ENCODE data around the gene TMX4.

Gene TMX4

DNA sequence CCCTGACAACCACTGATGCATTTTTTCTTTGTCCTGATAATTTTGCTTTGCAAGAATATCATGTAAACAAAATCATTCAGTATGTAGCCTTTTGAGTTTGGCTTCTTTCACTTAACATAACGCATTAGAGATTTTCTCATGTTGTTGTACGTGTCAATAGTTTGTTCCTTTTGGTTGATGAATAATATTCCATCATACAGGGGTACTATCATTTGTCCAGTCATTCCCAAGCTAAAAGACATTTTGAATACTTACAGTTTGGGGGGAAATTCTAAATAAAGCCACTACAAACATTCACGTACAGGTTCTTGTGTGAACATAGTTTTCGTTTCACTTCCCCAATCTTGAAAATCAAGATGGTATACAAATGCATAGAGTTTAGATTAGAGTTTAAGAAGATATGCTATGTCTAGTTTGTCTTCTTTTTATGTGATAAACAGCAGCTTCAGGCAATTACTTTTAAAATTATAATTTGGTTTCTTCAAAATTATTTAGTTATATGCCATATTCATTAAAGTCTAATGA, 84.5 kb downstream of the TMX4 start:
- TF ChIP-seq, protein P1, sequence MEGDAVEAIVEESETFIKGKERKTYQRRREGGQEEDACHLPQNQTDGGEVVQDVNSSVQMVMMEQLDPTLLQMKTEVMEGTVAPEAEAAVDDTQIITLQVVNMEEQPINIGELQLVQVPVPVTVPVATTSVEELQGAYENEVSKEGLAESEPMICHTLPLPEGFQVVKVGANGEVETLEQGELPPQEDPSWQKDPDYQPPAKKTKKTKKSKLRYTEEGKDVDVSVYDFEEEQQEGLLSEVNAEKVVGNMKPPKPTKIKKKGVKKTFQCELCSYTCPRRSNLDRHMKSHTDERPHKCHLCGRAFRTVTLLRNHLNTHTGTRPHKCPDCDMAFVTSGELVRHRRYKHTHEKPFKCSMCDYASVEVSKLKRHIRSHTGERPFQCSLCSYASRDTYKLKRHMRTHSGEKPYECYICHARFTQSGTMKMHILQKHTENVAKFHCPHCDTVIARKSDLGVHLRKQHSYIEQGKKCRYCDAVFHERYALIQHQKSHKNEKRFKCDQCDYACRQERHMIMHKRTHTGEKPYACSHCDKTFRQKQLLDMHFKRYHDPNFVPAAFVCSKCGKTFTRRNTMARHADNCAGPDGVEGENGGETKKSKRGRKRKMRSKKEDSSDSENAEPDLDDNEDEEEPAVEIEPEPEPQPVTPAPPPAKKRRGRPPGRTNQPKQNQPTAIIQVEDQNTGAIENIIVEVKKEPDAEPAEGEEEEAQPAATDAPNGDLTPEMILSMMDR (IDR thresholded peaks at IDR 0.05; ENCODE audit: low read depth, low read length, poor library complexity, severe bottlenecking): no peak
- no peak for TF ChIP-seq EZH2phosphoT487 (IDR thresholded peaks at IDR 0.05; ENCODE audit: borderline replicate concordance, low read length)
- Histone ChIP-seq H3K27ac (ENCODE audit: low read depth, low read length) (no peak overlapping the region; the same call in 1 of the 2 replicates), H3K4me2 (ENCODE audit: low read length) (peak overlapping the region; percentile 36), H3K27me3 (ENCODE audit: control insufficient read depth, low read length) (0 out of 2 replicates have a peak, but pooled peaks cover 4% of the 10 kb centered on the region), H3F3A (ENCODE audit: control insufficient read depth, insufficient read depth) (no peaks in the 10 kb centered on the region), H4K20me1 (ENCODE audit: control insufficient read depth, insufficient read depth, low read depth, low read length) (no peaks in the 10 kb centered on the region), H3K9me3 (ENCODE audit: control insufficient read depth, insufficient read depth, low read length) (no peaks in the 10 kb centered on the region), H3K79me2 (ENCODE audit: control insufficient read depth, low read length) (no peaks in the 10 kb centered on the region), H3K4me3 (ENCODE audit: low read length) (peak overlapping the region; percentile 16), H3K4me1 (ENCODE audit: control insufficient read depth, low read length) (peaks cover 26% of the 10 kb centered on the region), H3K9me2 (replicated peaks; ENCODE audit: control insufficient read depth, low read length) (no peaks in the 10 kb centered on the region), H3K36me3 (ENCODE audit: control insufficient read depth, low read length) (no peaks in the 10 kb centered on the region)

DNA sequence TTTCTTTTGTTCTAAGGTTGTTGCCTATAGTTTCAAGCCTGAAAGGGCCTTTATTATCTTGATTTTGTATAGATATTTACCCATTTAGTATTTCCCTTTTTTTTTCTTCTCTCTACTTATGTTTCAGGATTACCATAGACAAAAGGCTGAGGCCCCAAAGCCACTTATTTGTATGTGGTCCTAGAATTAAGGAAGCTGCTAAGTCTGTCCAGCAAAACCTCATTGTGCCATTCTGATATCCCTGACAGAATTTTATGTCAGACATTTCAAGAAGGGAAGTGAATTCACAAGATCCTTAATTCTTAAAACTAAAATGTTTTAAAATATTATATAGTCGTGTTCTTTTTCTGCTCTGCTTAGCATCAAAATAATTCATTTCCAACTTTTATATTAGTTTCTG, 86.2 kb downstream of the TMX4 start:
- Histone ChIP-seq H3K4me1 (ENCODE audit: control insufficient read depth, low read length) (peaks cover 29% of the 10 kb centered on the region), H3F3A (ENCODE audit: control insufficient read depth, insufficient read depth) (no peaks in the 10 kb centered on the region), H3K9me2 (replicated peaks; ENCODE audit: control insufficient read depth, low read length) (no peaks in the 10 kb centered on the region), H3K4me3 (ENCODE audit: low read length) (no peak overlapping the region), H3K27ac (ENCODE audit: low read depth, low read length) (no peak overlapping the region), H3K79me2 (ENCODE audit: control insufficient read depth, low read length) (no peaks in the 10 kb centered on the region), H3K4me2 (ENCODE audit: low read length) (no peak overlapping the region), H3K36me3 (ENCODE audit: control insufficient read depth, low read length) (no peaks in the 10 kb centered on the region), H3K9me3 (ENCODE audit: control insufficient read depth, insufficient read depth, low read length) (no peaks in the 10 kb centered on the region), H3K27me3 (ENCODE audit: control insufficient read depth, low read length) (0 out of 2 replicates have a peak, but pooled peaks cover 4% of the 10 kb centered on the region), H4K20me1 (ENCODE audit: control insufficient read depth, insufficient read depth, low read depth, low read length) (no peaks in the 10 kb centered on the region)
- TF ChIP-seq, protein P1 (IDR thresholded peaks at IDR 0.05; ENCODE audit: low read depth, low read length, poor library complexity, severe bottlenecking): no peak
- TF ChIP-seq EZH2phosphoT487 (IDR thresholded peaks at IDR 0.05; ENCODE audit: borderline replicate concordance, low read length): no peak

DNA sequence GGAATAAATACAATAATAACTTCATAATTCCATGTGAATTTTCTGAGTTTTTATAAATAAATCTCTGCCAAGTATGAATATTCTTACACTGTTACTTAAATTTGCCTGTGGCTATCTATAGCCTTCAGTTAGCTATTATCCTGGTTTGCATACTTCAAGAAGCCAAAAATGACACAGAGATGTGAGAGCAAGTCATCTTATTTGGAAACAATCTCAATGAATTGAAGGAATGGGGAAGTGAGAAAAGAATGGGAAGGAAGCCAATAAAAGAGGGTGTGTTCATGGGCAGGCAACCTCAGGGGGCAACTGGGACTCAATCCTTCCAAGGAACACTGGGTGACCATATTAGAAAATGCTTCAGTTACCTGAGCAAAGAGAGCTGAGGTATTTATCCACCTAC, 89.2 kb downstream of the TMX4 start:
- H3F3A ChIP-seq (ENCODE audit: control insufficient read depth, insufficient read depth): no peaks in the 10 kb centered on the region
- no peaks in the 10 kb centered on the region for H4K20me1 ChIP-seq (ENCODE audit: control insufficient read depth, insufficient read depth, low read depth, low read length)
- no peaks in the 10 kb centered on the region for H3K9me2 ChIP-seq (replicated peaks; ENCODE audit: control insufficient read depth, low read length)
- no peak for TF ChIP-seq EZH2phosphoT487 (IDR thresholded peaks at IDR 0.05; ENCODE audit: borderline replicate concordance, low read length)
- TF ChIP-seq, protein P1 (IDR thresholded peaks at IDR 0.05; ENCODE audit: low read depth, low read length, poor library complexity, severe bottlenecking): no peak
- H3K9me3 ChIP-seq (ENCODE audit: control insufficient read depth, insufficient read depth, low read length): no peaks in the 10 kb centered on the region
- H3K27me3 ChIP-seq (ENCODE audit: control insufficient read depth, low read length): 0 out of 2 replicates have a peak, but pooled peaks cover 2% of the 10 kb centered on the region
- peaks cover 17% of the 10 kb centered on the region for H3K4me1 ChIP-seq (ENCODE audit: control insufficient read depth, low read length)
- no peaks in the 10 kb centered on the region for H3K36me3 ChIP-seq (ENCODE audit: control insufficient read depth, low read length)
- H3K4me3 ChIP-seq (ENCODE audit: low read length): no peak overlapping the region
- H3K27ac ChIP-seq (ENCODE audit: low read depth, low read length): no peak overlapping the region
- no peaks in the 10 kb centered on the region for H3K79me2 ChIP-seq (ENCODE audit: control insufficient read depth, low read length)
- no peak overlapping the region for H3K4me2 ChIP-seq (ENCODE audit: low read length)
